Mammary epithelial cell (primary cell): Measurements from ENCODE around the gene ZNF213.

Experiments
- EZH2 ChIP-seq: IDR thresholded peaks from 2 replicates; pipeline ENCODE4 v1.6.1; 2012; ENCODE audit warnings: low read length, inconsistent platforms, borderline replicate concordance
- TF ChIP-seq, protein P1 (sequence below), 2 donors: IDR thresholded peaks in 1 of 2; conservative IDR thresholded peaks in 1 of 2; 2 replicates each; pipeline ENCODE4 v1.5.1; 2011 to 2012; ENCODE audit warnings: inconsistent platforms in 2 of 2, low read length in 2 of 2, mild to moderate bottlenecking in 2 of 2, control low read depth in 1 of 2, low read depth in 1 of 2; ENCODE audit not compliant: insufficient read depth in 1 of 2; ENCODE audit errors: extremely low read depth in 1 of 2

DNA sequence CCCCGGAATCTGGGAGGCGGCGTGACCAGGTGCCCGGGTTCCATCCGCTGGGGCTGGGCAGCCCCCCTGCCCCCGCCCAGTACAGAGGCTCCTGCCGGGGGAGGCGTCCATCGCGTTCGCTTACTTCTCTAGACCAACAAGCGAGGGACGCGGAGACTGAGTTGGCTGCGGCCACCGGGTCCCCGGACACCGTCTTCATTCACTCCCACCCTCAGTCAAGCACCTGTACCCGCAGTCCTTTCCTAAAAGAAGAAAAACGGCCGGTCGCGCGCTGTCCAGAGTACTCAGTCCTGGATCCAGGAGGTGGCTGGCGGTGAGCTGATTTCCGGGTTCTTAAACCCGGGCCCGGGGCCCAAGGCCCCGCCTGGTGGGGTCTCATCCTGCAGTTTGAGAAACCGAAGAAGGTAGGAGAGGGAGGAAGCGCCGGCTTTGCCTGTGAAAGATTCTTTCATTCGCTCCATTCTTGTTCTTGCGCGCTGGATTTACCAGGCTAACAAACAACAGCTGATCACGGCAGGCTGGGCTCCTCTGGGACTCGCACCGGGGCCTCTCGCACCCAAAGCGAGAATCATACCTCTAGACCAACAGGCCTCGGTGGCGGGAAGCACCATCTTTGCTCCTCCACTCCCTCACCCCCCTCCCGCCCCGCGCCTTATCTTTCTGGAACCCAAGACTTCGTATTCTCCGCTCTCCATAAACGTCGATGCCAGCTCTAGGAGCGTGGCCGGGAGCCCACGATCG, 35.8 kb downstream of the ZNF213 start:
- TF ChIP-seq, protein P1, sequence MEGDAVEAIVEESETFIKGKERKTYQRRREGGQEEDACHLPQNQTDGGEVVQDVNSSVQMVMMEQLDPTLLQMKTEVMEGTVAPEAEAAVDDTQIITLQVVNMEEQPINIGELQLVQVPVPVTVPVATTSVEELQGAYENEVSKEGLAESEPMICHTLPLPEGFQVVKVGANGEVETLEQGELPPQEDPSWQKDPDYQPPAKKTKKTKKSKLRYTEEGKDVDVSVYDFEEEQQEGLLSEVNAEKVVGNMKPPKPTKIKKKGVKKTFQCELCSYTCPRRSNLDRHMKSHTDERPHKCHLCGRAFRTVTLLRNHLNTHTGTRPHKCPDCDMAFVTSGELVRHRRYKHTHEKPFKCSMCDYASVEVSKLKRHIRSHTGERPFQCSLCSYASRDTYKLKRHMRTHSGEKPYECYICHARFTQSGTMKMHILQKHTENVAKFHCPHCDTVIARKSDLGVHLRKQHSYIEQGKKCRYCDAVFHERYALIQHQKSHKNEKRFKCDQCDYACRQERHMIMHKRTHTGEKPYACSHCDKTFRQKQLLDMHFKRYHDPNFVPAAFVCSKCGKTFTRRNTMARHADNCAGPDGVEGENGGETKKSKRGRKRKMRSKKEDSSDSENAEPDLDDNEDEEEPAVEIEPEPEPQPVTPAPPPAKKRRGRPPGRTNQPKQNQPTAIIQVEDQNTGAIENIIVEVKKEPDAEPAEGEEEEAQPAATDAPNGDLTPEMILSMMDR (conservative IDR thresholded peaks at IDR 0.05 in 1 of 2, IDR thresholded peaks at IDR 0.05 in 1 of 2; ENCODE audit: extremely low read depth in 1 of 2, insufficient read depth in 1 of 2, low read depth in 1 of 2, low read length in 2 of 2): no peak
- TF ChIP-seq EZH2: no peak
